ENCODE results near the gene TRNAU1AP.
"Not testable (repeated sequence)": the region's sequence is repeated elsewhere in the genome, so short reads cannot be mapped to it uniquely, and the experiment has no call there.

The TRNAU1AP gene

DNA sequence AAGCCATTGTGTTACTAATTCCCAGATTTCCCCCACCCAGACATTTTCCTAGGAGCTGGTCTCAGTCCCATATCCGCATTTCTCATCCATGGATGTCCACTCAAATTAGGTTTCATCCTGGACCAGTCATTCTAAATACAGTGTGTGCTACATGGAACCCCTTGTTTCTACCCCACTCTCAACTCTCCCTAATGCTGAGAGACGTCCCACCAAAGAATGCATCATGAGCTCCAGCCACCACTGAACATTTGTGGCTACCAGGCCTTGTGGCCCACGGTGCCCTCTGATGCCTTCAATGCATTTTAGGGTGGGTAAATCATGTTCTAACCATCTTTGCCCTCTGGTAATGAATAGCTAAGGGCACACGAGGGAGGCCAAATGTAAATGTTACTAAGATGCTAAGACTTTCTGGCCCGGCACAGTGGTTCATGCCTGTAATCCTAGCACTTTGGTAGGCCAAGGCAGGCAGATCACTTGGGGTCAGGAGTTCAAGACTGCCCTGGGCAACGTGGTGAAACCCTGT is 25.9 kb downstream of the TRNAU1AP start:
- DNase-seq = no peak

DNA sequence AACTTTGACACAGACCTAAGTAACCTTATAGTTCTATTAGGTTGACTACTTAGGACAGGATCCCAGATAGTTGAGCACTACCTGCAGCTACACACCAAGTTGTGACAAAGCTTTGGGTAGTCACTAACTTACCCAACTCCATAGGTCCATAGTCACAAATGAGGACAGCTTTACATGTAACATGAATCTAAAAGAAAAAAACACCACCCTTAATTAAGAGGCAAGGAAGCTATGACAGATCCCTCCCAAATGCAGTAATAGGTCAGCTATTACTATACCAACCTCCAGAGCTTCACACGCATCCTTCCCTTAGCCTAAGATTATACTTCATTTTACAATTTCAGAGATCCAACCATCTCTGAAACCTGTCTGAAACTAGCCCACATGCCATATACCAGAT is 26.5 kb downstream of the TRNAU1AP start:
- DNase-seq = no peak

DNA sequence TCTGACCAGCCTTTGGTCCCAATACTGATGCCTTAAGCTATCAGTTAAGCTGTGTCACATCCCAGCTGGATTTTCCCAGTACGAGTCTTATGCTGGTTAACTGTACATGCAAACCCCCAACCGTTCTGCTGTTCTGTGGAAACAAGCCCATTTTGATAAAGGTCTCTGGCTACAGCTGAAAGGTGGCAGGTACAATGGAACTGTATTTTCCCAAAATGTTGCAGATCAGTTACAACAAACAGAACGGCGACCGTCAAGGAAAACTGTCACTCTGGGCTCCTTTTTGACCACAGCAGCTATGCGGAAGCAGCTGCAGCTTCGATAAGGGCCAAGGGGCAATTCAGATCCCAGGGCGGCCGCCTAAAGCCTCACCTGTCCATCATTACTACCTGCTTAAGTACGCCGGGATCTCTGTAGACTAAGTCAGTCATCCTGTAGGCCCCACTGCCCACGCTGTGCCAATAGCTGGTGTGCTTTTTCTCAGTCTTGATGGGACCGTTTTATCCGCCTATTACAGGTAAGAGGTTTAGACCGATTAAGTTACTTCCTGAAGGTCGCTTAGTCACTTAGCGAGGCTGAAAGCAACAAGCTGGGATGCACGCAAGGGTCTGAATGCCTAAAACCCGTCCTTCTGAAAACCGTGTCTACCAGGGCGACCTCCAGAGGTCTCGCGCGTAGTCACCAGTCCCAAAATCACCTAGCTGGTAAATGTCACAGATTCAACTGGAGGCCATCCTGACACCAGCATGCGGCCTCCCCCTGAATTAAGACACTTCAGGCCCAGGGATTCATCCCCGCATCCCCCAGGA is 28.0 kb downstream of the TRNAU1AP start:
- peak in 1 of 2 experiments; percentile 46 for DNase-seq

DNA sequence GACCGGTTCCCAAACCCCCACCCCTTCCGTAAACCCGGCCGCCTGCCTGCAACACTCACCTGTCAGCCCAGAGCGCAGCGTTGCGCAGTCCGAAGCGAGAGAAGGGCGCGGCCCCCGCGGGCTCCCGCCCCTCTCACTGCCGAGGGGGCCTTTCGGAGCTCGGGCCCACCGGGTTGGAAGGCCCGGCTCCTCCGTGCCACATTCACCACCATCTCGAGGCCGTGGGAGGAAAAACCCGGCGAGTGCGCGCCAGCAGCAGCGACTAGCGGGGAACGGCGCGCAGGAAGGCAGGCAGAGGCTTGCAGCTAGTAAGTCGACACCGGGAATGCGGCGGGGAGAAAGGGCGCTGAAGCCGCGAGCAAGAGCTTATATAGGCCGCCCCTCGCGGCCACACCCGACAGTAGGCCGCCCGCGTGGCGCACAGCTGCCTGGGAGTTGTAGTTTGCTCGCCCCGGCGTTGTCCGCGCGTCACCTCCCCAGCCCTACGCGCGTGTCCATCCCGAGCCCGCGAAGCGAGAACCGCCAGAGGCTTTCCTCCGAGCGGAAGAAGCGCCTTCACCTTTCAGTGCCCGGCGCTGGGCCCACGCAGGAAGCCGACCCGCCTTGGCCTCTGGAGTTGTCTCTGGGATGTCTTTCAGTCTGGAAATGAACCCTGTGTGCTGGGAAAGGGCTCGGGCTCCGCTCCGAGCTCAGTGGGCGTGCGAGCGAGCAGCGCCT is 28.8 kb downstream of the TRNAU1AP start:
- DNase-seq = peak; percentile 75 to 88

DNA sequence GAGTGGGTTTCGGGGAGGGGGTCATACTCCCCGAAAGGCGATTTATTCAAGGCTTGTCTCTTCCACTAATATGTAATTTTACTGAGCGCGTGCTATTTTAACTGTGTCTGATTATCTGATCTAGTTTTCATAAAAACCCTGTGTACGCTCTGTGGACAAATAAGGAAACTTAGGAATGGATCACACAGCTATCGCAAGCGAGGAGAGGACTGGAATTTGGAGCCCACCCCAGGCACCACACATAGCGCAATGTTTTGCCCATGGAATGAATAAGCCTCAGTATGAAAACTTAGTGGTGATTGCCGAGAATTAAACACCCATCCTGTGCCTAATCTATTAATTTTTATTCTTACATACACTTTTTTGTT is 29.3 kb downstream of the TRNAU1AP start:
- DNase-seq = no peak

DNA sequence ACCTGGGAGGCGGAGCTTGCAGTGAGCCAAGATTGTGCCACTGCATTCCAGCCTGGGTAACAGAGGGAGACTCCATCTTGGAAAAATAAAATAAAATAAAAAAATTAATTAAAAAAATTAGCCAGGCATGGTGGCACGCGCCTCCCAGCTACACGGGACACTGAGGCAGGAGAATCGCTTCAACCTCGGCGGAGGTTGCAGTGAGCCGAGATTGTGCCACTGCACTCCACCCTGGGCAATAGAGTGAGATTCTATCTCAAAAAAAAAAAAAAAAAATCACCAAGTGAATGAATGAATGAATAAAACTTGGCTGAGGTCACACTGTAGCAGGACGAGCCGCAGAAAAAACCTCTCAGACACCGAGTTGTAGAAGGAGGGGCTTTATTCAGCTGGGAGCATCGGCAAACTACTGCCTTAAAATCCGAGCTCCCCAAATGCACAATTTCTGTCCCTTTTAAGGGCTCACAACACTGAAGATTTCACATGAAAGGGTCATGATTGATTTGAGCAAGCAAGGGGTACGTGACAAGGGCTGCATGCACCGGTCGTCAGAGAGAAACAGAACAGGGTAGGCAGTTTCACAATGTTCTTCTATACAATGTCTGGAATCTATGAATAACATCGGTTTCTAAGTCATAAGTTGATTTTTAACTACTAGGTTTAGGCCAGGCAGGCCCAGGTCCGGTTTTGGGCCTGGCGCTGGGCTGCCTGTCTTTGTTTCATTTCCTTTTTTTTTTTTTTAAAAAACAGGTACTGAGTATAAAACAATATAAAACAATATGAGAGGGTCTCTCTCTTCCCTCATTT is 33.9 kb downstream of the TRNAU1AP start:
- DNase-seq = not testable (repeated sequence)

DNA sequence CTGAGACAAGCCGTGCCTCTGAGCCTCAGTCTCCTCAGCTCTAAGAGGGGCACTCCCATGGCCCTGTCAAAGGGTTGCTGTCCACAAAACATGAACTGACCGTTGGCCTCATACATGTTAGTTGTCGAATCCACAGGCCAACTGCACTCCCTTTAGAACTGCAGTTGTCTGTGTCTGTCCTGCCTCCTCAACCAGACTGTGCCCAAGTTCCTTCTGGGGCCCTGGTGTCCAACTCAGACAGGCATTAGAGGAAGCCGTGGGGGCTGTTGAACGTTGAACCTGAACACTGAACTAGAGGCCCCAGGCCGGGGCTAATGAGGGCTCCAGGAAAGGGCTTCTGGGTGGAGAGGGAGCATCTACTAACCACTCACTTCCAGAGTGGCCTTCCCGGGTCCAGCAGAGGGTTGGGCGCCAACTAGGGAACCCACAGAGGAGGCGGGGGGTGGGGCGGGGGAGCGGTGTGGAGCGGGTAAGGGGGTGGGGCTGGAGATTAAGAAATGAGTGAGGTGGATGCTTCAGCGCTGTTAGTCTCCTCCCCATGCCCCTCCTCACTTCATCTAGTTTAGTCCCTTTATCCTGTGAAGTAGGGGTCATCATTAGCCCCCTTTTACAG is 38.9 kb downstream of the TRNAU1AP start, which contains the start of gene RAB42:
Gene RAB42, plus strand, starts transcription at position 558 of the 613 bp plus-strand sequence. CDS start 247 bp downstream, outside the sequence.
- DNase-seq = no peak

DNA sequence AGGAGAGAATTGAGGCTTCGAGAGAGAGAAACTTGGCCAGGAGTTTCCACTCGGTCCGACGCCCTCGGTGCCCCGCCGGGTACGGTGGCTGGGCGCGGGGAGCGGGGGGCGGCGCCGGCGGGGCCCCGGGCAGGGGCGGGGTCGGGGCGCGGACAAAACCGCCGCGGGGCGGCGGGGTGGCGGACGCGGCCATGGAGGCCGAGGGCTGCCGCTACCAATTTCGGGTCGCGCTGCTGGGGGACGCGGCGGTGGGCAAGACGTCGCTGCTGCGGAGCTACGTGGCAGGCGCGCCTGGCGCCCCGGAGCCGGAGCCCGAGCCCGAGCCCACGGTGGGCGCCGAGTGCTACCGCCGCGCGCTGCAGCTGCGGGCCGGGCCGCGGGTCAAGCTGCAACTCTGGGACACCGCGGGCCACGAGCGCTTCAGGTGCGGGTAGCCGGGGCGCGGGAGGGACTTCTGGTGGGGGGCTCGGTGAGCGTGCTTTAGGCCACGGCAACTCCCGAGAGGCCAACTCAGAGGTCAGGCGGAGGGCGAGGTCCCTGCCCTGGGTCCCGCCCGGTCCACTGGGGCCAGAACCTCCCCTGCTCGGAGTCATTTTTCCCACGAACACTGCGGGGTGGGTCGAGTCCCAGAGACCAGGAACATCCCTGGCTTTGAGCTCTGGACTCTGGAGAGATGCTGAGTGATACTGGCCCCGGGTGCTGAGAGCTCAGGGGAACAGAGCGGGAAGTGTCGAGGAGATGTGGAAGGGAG is 39.6 kb downstream of the TRNAU1AP start:
- DNase-seq = no peak

DNA sequence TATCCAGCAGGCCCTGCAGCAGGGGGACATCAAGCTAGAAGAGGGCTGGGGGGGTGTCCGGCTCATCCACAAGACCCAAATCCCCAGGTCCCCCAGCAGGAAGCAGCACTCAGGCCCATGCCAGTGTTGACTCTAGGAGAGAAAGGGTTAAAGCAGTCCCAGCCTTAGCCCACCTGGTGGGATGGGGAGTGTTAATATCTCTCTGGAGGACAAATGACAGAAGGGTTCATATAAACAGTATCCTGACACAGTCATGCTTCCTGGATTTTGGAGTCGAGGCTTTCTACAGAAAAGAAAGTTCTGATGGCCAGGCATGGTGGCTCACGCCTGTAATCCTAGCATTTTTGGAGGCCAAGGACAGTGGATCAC is 41.1 kb downstream of the TRNAU1AP start:
- not testable (repeated sequence) for DNase-seq

DNA sequence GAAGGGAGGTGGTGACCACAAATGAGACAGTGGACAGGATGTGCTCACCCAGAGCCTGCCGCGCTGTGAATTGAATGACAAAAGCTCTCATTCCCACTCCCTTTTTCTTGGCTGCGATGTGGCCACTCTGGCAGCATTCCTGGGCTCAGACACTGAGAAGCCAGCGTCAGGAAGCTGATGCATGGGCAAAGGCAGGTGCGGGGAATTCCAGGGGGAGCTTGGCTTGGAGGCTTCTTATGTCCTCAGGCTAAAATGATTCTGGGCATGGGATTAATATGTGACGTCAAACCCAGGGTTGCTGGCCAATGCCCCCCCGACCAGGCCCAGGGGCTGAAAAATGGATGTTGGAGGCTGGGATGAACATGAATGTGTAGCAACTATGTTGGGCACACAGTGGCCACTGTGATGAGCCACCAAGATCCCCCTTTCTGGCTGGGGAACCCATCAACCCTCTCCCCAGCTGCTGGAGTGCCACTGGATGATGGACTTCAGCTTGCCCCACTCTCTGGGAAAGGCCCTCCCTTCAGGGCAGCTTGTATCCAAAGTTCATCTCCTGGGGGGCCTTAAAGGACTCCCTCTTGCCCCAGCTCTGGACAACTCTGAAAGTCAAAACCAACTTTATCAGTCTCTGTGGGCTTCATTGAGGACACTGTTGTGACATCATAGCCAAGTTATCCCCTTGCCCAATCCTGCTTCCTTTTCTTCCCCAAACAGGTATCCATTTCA is 42.0 kb downstream of the TRNAU1AP start:
- not testable (repeated sequence) for DNase-seq

DNA sequence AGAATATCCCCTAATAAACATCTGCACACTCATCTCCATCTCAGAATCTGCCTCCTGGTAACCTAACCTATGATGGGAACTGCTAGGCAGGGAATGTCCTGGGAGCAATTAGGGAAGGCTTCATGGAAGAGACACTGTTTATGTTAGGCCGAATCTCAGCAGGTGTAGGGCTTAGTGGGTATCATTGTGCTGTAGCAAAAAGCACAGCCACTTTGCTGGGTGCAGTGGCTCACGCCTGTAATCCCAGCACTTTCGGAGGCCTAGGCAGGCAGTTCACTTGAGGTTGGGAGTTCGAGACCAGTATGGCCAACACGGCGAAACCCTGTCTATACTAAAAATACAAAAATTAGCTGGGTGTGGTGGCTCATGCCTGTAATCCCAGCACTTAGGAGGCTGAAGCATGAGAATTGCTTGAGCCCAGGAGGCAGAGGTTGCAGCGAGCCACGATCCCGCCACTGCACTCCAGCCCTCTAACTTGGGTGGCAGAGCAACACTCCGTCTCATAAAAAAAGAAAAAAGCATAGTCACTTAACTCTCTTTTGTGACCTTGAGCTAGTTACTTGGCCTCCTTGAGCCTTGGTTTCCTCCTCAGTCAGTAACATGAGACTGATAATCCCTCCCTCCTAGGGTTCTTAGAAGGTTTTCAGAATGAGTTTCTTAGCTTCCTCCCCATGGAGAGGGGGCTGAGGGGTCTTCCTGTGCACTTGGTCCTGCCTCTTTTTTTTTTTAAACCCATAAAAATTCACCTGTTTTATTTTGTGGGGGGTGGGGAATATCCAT is 42.7 kb downstream of the TRNAU1AP start:
- no peak for DNase-seq

DNA sequence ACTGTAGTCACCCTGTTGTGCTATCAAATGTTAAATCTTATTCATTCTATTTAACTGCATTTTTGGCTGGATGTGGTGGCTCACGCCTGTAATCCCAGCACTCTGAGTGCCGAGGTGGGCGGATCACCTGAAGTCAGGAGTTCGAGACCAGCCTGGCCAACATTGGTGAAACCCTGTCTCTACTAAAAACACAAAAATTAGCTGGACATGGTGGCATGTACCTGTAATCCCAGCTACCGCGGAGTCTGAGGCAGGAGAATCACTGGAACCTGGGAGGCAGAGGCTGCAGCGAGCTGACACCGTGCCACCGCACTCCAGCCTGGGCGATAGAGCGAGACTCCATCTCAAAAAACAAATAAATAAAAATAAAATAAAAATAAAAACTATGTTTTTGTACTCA is 43.4 kb downstream of the TRNAU1AP start:
- not testable (repeated sequence) for DNase-seq

DNA sequence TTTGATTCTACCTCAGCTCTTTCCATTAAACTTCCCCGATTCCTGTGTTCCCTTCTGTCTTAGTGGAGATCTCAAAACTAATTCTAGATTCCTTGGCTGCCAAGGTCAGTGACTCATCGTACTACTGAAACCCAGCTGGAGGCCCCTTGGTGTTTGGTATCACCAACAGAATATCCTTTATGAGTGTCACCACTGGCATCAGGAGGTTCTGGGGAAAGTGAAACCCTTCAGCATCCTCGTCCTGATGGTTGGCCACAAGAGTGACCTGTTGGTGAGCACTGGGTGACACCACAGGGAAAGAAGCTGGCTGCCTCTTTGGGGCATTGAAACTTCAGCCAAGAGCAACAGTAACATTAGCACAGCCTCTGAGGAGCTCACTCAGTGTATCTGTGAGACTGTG is 48.8 kb downstream of the TRNAU1AP start:
- peak; percentile 27 to 63 for DNase-seq

DNA sequence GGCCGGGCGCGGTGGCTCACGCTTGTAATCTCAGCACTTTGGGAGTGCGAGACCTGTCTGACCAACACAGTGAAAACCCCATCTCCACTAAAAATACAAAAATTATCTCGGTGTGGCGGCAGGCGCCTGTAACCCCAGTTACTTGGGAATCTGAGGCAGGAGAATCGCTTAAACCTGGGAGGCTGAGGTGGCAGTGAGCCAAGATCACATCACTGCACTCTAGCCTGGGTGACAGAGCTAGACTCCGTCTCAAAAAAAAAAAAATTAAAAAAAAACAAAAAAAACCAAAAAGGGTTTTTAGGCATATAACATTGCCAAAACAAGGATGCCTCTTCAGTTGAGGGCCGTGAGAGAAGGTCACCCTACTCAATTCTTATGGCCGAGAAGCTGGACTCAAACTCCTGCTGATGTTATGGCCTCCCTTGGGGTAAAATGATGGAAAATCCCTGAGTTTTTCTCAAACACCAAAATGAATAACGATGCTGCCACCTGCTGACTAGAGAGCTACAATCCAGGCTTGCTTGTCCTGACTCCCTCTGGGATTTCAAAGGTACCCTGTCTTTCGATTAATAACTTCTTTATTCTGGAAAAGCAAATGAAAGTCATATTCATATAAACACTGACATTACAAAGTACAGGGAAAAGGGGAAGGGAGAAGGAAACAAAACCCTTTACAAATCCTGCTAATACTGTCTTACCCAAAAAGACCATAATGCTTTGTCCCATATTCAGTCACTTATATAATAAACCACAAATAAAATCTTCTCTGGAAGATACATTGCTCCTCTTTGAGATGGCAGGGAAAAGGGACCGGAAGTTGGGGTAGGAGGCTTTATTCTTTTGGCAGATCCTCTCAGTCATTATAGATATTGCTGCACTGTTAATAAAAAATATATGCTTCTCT is 49.9 kb downstream of the TRNAU1AP start:
- peak in 1 of 2 experiments; percentile 61 for DNase-seq

DNA sequence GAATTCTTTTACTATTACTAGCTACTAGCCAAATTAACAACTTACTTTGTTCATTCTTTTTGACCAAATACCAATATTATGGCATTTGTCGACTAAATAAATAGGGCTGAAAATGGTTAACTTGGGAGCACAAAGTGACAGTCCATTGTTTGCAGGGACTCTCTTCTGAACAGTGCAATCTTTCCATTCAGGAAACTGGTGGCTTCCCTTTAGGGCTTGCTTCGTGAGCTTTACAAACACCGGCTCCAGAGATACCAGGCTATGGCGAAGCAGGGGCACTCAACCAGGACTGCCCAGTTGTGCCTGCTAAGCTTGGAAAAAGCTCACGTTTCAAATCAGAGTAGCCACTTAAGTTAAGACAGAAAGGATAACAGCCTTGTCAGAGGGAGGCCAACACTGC is 51.5 kb downstream of the TRNAU1AP start:
- DNase-seq = no peak

DNA sequence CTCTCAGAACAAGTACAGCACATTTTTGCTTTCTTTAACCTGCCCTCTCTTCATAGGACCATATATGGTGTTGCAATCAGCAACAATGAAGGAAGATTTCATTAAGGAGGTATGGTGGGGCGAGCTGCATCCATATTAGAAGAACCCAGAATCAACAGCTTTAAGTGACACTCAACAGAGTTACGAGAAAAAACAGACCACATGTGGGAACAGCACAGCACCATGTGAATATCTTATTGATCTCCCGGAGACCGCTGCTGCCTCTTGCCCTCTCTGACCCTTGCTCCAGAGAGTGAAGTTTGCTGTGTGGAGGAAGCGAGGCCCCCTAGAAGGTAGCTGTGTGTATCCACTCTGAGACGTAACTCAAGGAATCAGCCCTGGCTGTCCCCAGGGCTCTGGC is 52.1 kb downstream of the TRNAU1AP start:
- no peak for DNase-seq

DNA sequence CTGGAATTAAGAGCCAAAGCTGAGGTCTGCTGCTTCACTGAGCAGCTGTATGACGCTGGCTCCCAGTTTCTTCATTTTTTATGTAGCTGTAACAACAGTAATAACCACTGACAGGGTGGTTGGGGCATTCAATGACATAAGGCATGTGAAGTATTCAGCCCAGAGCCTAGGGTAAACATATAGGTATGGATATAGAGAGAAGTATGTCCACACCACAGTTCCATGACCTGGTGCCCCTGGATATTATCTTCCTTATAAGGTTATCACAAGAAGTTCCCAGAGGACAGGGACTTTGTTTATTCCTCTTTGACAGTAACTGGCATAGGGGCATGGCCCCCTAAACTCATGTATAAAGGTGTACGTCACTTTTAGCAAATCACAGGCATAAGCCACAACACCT is 53.9 kb downstream of the TRNAU1AP start:
- no peak for DNase-seq

DNA sequence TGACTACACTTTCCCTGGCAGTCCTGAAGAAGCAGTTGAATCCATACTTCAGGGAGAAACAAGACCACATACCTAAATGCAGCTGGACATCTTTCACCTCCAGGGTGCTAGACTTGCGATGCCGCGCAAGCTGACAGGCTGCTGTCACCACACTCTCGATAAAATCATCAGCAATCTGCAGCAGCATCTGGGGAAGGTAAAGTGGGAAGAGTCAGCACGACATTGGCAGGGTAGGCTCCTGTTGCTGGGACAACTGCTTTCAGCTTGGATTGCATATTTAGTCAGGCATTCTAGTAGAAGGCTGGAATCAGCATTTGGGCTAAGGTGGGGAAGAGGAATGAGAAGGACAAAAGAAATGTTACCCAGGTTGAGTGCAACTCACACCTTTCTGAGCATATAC is 60.3 kb downstream of the TRNAU1AP start:
- DNase-seq = no peak

Measured in SW 1271 (cell line).